HCT116 (cell line): ENCODE measurements around the gene UBTD2. TPM values are rescaled to one million over a fixed set of nuclear protein-coding genes. Genes with fewer than 3 reads are reported as not detected.
"Not testable (repeated sequence)": the region's sequence is repeated elsewhere in the genome, so short reads cannot be mapped to it uniquely, and the experiment has no call there.

ENCODE experiments used
- ATAC-seq: fragments of 200-7000 bp; cut with Tn5 transposase; 2 replicates; pipeline ENCODE4 v1.9.1; 2020; ENCODE audit warnings: mild to moderate bottlenecking, moderate library complexity
- BruUV-seq: library from RNA; stranded (reverse); fragments of 400-500 nt; replicated peaks from 2 replicates; lab custom pipeline; 2021; lab: Mats Ljungman, UMichigan
- CTCF ChIA-PET: fragments of 300-600 bp; sonication (Branson Sonifier 250); formaldehyde crosslinking; loops from one replicate; lab custom pipeline; 2021; ENCODE audit warnings: antibody characterized with exemption; lab: Charles Lee
- POLR2A ChIA-PET: fragments of 300-600, 350-600 bp; sonication (Branson Sonifier 250); formaldehyde crosslinking; loops from one replicate; lab custom pipeline; 2021; ENCODE audit warnings: antibody characterized with exemption; lab: Charles Lee
- RAD21 ChIA-PET, 2 experiments: fragments of 300-600 bp; sonication (Branson Sonifier 250); formaldehyde crosslinking; loops; one replicate each; lab custom pipeline; 2023; ENCODE audit warnings: low total read pairs in 2 of 2; ENCODE audit not compliant: uncharacterized antibody in 2 of 2, unreplicated experiment in 2 of 2, low non-redundant PET in 1 of 2; lab: Charles Lee
- DNase-seq: peaks from one replicate; pipeline ENCODE4 v3.0.0-alpha.2; 2010; ENCODE audit warnings: low read depth, low spot score
- H2AFZ ChIP-seq: fragments of 200-600 bp; shearing (Covaris generic), sonication (generic); 2 replicates; pipeline ENCODE4 v1.6.1; 2017; ENCODE audit warnings: low read depth, mixed run types, mixed read lengths, antibody characterized with exemption, low read length; ENCODE audit not compliant: poor library complexity, severe bottlenecking
- H3K27ac ChIP-seq: 2 replicates; pipeline ENCODE4 v1.5.1; 2012; ENCODE audit warnings: low read depth, low read length
- H3K27me3 ChIP-seq: fragments of 200-600 bp; sonication (generic); 2 replicates; pipeline ENCODE4 v1.6.1; 2016; ENCODE audit warnings: mixed run types, low read length, mixed read lengths; ENCODE audit not compliant: insufficient read depth
- H3K36me3 ChIP-seq, 2 experiments: fragments of 200-500 bp in 1 of 2; fragments of 200-600 bp in 1 of 2; sonication (Bioruptor generic) in 1 of 2; sonication (generic) in 1 of 2; 2 replicates each; pipeline versions ENCODE4 v1.5.1 to v1.6.1; 2014 to 2016; ENCODE audit warnings: low read length in 2 of 2, inconsistent platforms in 1 of 2, mixed read lengths in 1 of 2, mixed run types in 1 of 2; ENCODE audit not compliant: insufficient read depth in 2 of 2, control insufficient read depth in 1 of 2
- H3K4me1 ChIP-seq, 2 experiments: fragments of 200-600 bp in 1 of 2; sonication (generic) in 1 of 2; 2 replicates each; pipeline versions ENCODE4 v1.5.1 to v1.6.1; 2012 to 2017; ENCODE audit warnings: low read length in 2 of 2, inconsistent platforms in 1 of 2, mild to moderate bottlenecking in 1 of 2, mixed read lengths in 1 of 2, mixed run types in 1 of 2, moderate library complexity in 1 of 2; ENCODE audit not compliant: insufficient read depth in 2 of 2, control insufficient read depth in 1 of 2
- H3K4me2 ChIP-seq: fragments of 200-600 bp; sonication (generic); 2 replicates; pipeline ENCODE4 v1.6.1; 2017; ENCODE audit warnings: mixed run types, low read length, mixed read lengths
- H3K4me3 ChIP-seq, 2 experiments: fragments of 200-600 bp in 1 of 2; sonication (generic) in 1 of 2; replicated peaks in 1 of 2; 2 replicates each; pipeline ENCODE4 v1.5.1; 2011 to 2016; ENCODE audit warnings: low read length in 2 of 2, control low read depth in 1 of 2, low read depth in 1 of 2, mild to moderate bottlenecking in 1 of 2, mixed read lengths in 1 of 2, mixed run types in 1 of 2
- H3K79me2 ChIP-seq: fragments of 200-600 bp; sonication (generic); 2 replicates; pipeline ENCODE4 v1.6.1; 2017; ENCODE audit warnings: mild to moderate bottlenecking, mixed run types, low read length, moderate library complexity, mixed read lengths; ENCODE audit not compliant: insufficient read depth
- H3K9ac ChIP-seq: fragments of 200-600 bp; sonication (generic); 2 replicates; pipeline ENCODE4 v1.6.1; 2016; ENCODE audit warnings: low read length, mixed read lengths
- H3K9me2 ChIP-seq: fragments of 200-600 bp; sonication (generic), shearing (Covaris generic); 2 replicates; pipeline ENCODE4 v1.6.1; 2017; ENCODE audit warnings: mixed run types, mild to moderate bottlenecking, moderate library complexity; ENCODE audit not compliant: insufficient read depth
- H3K9me3 ChIP-seq, 2 experiments: fragments of 200-500 bp in 1 of 2; fragments of 200-600 bp in 1 of 2; sonication (Bioruptor generic) in 1 of 2; sonication (generic) in 1 of 2; 2 replicates each; pipeline ENCODE4 v1.6.1; 2014 to 2017; ENCODE audit warnings: low read length in 2 of 2, mixed read lengths in 2 of 2, inconsistent platforms in 1 of 2, low read depth in 1 of 2, mild to moderate bottlenecking in 1 of 2, mixed run types in 1 of 2, moderate library complexity in 1 of 2; ENCODE audit not compliant: control insufficient read depth in 1 of 2, insufficient read depth in 1 of 2
- H4K20me1 ChIP-seq: fragments of 200-600 bp; sonication (generic), shearing (Covaris generic); 2 replicates; pipeline ENCODE4 v1.6.1; 2017; ENCODE audit warnings: mixed run types, mild to moderate bottlenecking, moderate library complexity; ENCODE audit not compliant: insufficient read depth
- CBX3 ChIP-seq: IDR thresholded peaks from 2 replicates; pipeline ENCODE4 v1.6.1; 2012; ENCODE audit warnings: low read depth
- EGR1 ChIP-seq: IDR thresholded peaks from 2 replicates; pipeline ENCODE4 v1.6.1; 2012; ENCODE audit warnings: low read depth
- EZH2 ChIP-seq: fragments of 200-600 bp; sonication (generic); IDR thresholded peaks from 2 replicates; pipeline ENCODE4 v1.6.1; 2017; ENCODE audit warnings: antibody characterized with exemption, mixed run types
- JUND ChIP-seq: IDR thresholded peaks from 2 replicates; pipeline ENCODE4 v1.6.1; 2012
- MAX ChIP-seq: IDR thresholded peaks from 2 replicates; pipeline ENCODE4 v1.6.1; 2012
- POLR2A ChIP-seq: IDR thresholded peaks from 2 replicates; pipeline ENCODE4 v1.7.0; 2011; ENCODE audit warnings: borderline replicate concordance; ENCODE audit not compliant: insufficient read depth, insufficient read length; ENCODE audit errors: extremely low read depth
- SIN3A ChIP-seq: IDR thresholded peaks from 2 replicates; pipeline ENCODE4 v1.6.1; 2012; ENCODE audit warnings: low read depth
- SP1 ChIP-seq: IDR thresholded peaks from 2 replicates; pipeline ENCODE4 v1.6.1; 2012; ENCODE audit warnings: low read depth
- SRF ChIP-seq: IDR thresholded peaks from 2 replicates; pipeline ENCODE4 v1.6.1; 2012; ENCODE audit warnings: low read depth
- TCF7L2 ChIP-seq: IDR thresholded peaks from 2 replicates; pipeline ENCODE4 v1.7.0; 2011; ENCODE audit warnings: borderline replicate concordance, inconsistent platforms; ENCODE audit not compliant: insufficient read depth, insufficient read length; ENCODE audit errors: extremely low read depth
- ZFX ChIP-seq: fragments of 450-650 bp; IDR thresholded peaks from 2 replicates; pipeline ENCODE4 v1.6.1; 2017
- intact Hi-C: fragments of 100-400 bp; cut with micrococcal nuclease; formaldehyde crosslinking; loops from 2 replicates; pipeline ENCODE4 v1.10.0; 2022
- total RNA-seq: library from RNA; stranded (reverse); gene quantifications from one replicate; pipeline ENCODE4 v1.2.1, GENCODE V29; 2021; ENCODE audit not compliant: unreplicated experiment

UBTD2 gene
- total RNA-seq, 1 experiment from 2014 or later: 15.9 TPM

- no peak for DNase-seq
- intact Hi-C loops: no loop called here
- H2AFZ ChIP-seq: no peak overlapping the region
- ATAC-seq: no peak
- no peaks in the 10 kb centered on the region for H3K36me3 ChIP-seq
- no peaks in the 10 kb centered on the region for H3K9me2 ChIP-seq
- no peaks in the 10 kb centered on the region for H3K27me3 ChIP-seq
- ChIA-PET RAD21 (no interaction called here), POLR2A (interaction anchor here (0.7 kb wide), 1 partner anchor 8 kb away, joined by 3 read pairs; no protein-coding TSS in a partner anchor), CTCF (interaction anchor here (1.0 kb wide), 1 partner anchor 11 kb away, joined by 3 read pairs; the partner anchor contains the start of gene STK10)
- no peak overlapping the region for H3K4me2 ChIP-seq
- H3K9me3 ChIP-seq: no peaks in the 10 kb centered on the region
- no peak overlapping the region for H3K9ac ChIP-seq
- BruUV-seq: no TSS peak
- H3K79me2 ChIP-seq: no peaks in the 10 kb centered on the region
- no peak overlapping the region for H3K27ac ChIP-seq
- TF ChIP-seq TCF7L2 (no peak), CBX3 (no peak), ZFX (no peak), EGR1 (no peak), JUND (no peak), SRF (no peak), POLR2A (no peak), EZH2 (no peak), SIN3A (no peak), MAX (no peak), SP1 (no peak)
- H3K4me3 ChIP-seq: no peak overlapping the region
- H4K20me1 ChIP-seq: no peaks in the 10 kb centered on the region
- H3K4me1 ChIP-seq: no peaks in the 10 kb centered on the region; a peak in 1 of 4 replicates
Measured at GRCh38 chr5:172199446-172199845, 84.1 kb downstream of the UBTD2 start.

DNA sequence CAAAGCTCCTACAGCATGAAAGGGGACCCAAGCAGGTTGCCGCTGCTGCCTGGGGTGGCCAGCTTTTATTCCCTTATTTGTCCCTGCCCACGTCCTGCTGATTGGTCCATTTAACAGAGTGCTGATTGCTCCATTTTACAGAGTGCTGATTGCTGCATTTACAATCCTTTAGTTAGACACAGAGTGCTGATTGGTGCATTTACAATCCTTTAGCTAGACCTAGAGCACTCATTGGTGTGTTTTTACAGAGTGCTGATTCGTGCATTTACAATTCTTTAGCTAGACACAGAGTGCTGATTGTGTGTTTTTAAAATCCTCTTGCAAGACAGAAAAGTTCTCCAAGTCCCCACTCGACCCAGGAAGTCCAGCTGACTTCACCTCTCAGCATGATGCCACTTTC, 85.8 kb downstream of the UBTD2 start:
- H3K27me3 ChIP-seq, H3K9ac ChIP-seq, H4K20me1 ChIP-seq, BruUV-seq, H3K36me3 ChIP-seq, H3K27ac ChIP-seq, H3K4me3 ChIP-seq, H3K79me2 ChIP-seq, H3K4me2 ChIP-seq, RAD21 ChIA-PET, DNase-seq, intact Hi-C loops, H2AFZ ChIP-seq, POLR2A ChIA-PET, ATAC-seq, H3K9me3 ChIP-seq, H3K9me2 ChIP-seq, H3K4me1 ChIP-seq: not testable (repeated sequence)
- 0 out of 2 replicates have a peak, but pooled peaks have one; percentile 17 for TF ChIP-seq SP1
- CTCF ChIA-PET: interaction anchor here (1.0 kb wide), 1 partner anchor 9 kb away, joined by 4 read pairs; the partner anchor contains the start of gene STK10
